Ascending aorta (tissue), 2 donors: ENCODE data around the gene SYTL3. TPM values are rescaled to one million over a fixed set of nuclear protein-coding genes. Genes with fewer than 3 reads are reported as not detected.

Experiments used
- DNase-seq, 2 donors: peaks; one replicate each; pipeline ENCODE4 v3.0.0-alpha.2; 2019; ENCODE audit warnings: low spot score in 2 of 2
- H3K27ac ChIP-seq, 2 donors: fragments of 200-600 bp; sonication (generic); one replicate each; pipeline ENCODE4 v1.5.1; 2016 to 2017; ENCODE audit warnings: mild to moderate bottlenecking in 1 of 2
- H3K27me3 ChIP-seq: fragments of 200-600 bp; sonication (generic); one replicate; pipeline ENCODE4 v1.5.1; 2017
- H3K36me3 ChIP-seq, 2 donors: fragments of 200-600 bp; sonication (generic); one replicate each; pipeline ENCODE4 v1.5.1; 2016
- H3K4me1 ChIP-seq, 2 donors: fragments of 200-600 bp; sonication (generic); one replicate each; pipeline ENCODE4 v1.5.1; 2016 to 2017; ENCODE audit warnings: mild to moderate bottlenecking in 1 of 2
- H3K4me3 ChIP-seq, 2 donors: fragments of 200-600 bp; sonication (generic); one replicate each; pipeline ENCODE4 v1.5.1; 2016 to 2017; ENCODE audit warnings: mild to moderate bottlenecking in 1 of 2
- H3K9me3 ChIP-seq, 2 donors: fragments of 200-600 bp; sonication (generic); one replicate each; pipeline ENCODE4 v1.5.1; 2016
- CTCF ChIP-seq, 3 experiments: fragments of 200-600 bp in 2 of 3; fragments of 450-650 bp in 1 of 3; sonication (generic) in 2 of 3; IDR thresholded peaks; one replicate each; pipeline ENCODE4 v1.5.1; 2016 to 2019; ENCODE audit warnings: antibody characterized with exemption in 3 of 3, mild to moderate bottlenecking in 1 of 3, moderate library complexity in 1 of 3
- intact Hi-C: fragments of 100-400 bp; cut with DNase I; formaldehyde crosslinking; loops from one replicate; pipeline ENCODE4 v1.15.1; 2023
- total RNA-seq: library from RNA; depleted of rRNA; stranded (reverse); fragments of >200 nt; gene quantifications from one replicate; pipeline ENCODE4 v1.1.0, GENCODE V29; 2016

Gene SYTL3
- total RNA-seq, 1 donor from 2014 or later: 4.7 TPM

- Histone ChIP-seq H3K4me3 (no peak overlapping the region), H3K9me3 (no peaks in the 10 kb centered on the region), H3K27me3 (no peaks in the 10 kb centered on the region), H3K4me1 (peaks cover 5 to 19% of the 10 kb centered on the region in 2 donors), H3K27ac (no peak overlapping the region), H3K36me3 (no peaks in the 10 kb centered on the region)
- no peak for DNase-seq
- intact Hi-C loops: no loop called here
- no peak for TF ChIP-seq CTCF (IDR thresholded peaks at IDR 0.05)
Observed at GRCh38 chr6:158801655-158802294, 151.9 kb downstream of the SYTL3 start.

- no peak for DNase-seq
- Histone ChIP-seq H3K36me3 (no peaks in the 10 kb centered on the region), H3K4me3 (no peak overlapping the region), H3K9me3 (no peaks in the 10 kb centered on the region), H3K27me3 (no peaks in the 10 kb centered on the region), H3K27ac (no peak overlapping the region), H3K4me1 (peaks cover 4 to 11% of the 10 kb centered on the region in 2 donors)
- TF ChIP-seq CTCF (IDR thresholded peaks at IDR 0.05): no peak
- intact Hi-C loops: no loop called here
Observed at GRCh38 chr6:158803733-158804143, 153.9 kb downstream of the SYTL3 start.

- H3K4me3 ChIP-seq: no peak overlapping the region
- TF ChIP-seq CTCF (IDR thresholded peaks at IDR 0.05): no peak
- intact Hi-C loops: no loop called here
- H3K27me3 ChIP-seq: no peaks in the 10 kb centered on the region
- no peaks in the 10 kb centered on the region for H3K9me3 ChIP-seq
- peaks cover 0 to 7% of the 10 kb centered on the region in 2 donors for H3K4me1 ChIP-seq
- H3K36me3 ChIP-seq: no peaks in the 10 kb centered on the region
- DNase-seq: no peak
- H3K27ac ChIP-seq: no peak overlapping the region
Observed at GRCh38 chr6:158804207-158804606, 154.4 kb downstream of the SYTL3 start.

- intact Hi-C loops: no loop called here
- no peaks in the 10 kb centered on the region for H3K4me1 ChIP-seq
- DNase-seq: peak in 1 of 2 donors; percentile 3
- no peaks in the 10 kb centered on the region for H3K36me3 ChIP-seq
- no peaks in the 10 kb centered on the region for H3K27me3 ChIP-seq
- H3K9me3 ChIP-seq: no peaks in the 10 kb centered on the region
- H3K27ac ChIP-seq: no peak overlapping the region
- no peak overlapping the region for H3K4me3 ChIP-seq
- TF ChIP-seq CTCF (IDR thresholded peaks at IDR 0.05): no peak
Observed at GRCh38 chr6:158805698-158806377, 156.0 kb downstream of the SYTL3 start.

GRCh38 chr6:158807515-158808441 lies 157.9 kb downstream of the SYTL3 start:
- Histone ChIP-seq H3K4me1 (no peaks in the 10 kb centered on the region), H3K4me3 (no peak overlapping the region), H3K36me3 (no peaks in the 10 kb centered on the region), H3K27me3 (no peaks in the 10 kb centered on the region), H3K27ac (no peak overlapping the region), H3K9me3 (no peaks in the 10 kb centered on the region)
- no peak for TF ChIP-seq CTCF (IDR thresholded peaks at IDR 0.05)
- DNase-seq: peak in 1 of 2 donors; percentile 47
- intact Hi-C loops: no loop called here
